Measurements from ENCODE around the gene TP63. TPM values are rescaled to one million over a fixed set of nuclear protein-coding genes. Genes with fewer than 3 reads are reported as not detected.

Gene TP63
- total and polyA plus RNA-seq, 3 donors from 2014 or later: 5.2 to 10.5 (median 6.0) TPM

- 66 to 81% methylated on average over 4 of the region's 4 CpGs for WGBS, 2 donors
- intact Hi-C loops (cut with DNase I; ENCODE audit: low total_unique reads): no loop called here
- Histone ChIP-seq H3K27ac (no peak overlapping the region), H3K9me3 (no peaks in the 10 kb centered on the region), H3K4me3 (no peak overlapping the region), H3K36me3 (ENCODE audit: low read depth, missing control alignments) (no peaks in the 10 kb centered on the region), H3K4me1 (no peaks in the 10 kb centered on the region), H3K27me3 (no peaks in the 10 kb centered on the region)
- TF ChIP-seq POLR2A (IDR thresholded peaks at IDR 0.05) (no peak), CTCF (IDR thresholded peaks at IDR 0.05) (no peak)
- no peak for DNase-seq
Observed at GRCh38 chr3:189883113-189883753, 252.0 kb downstream of the TP63 start.

GRCh38 chr3:189890496-189890895, 259.3 kb downstream of the TP63 start:
- DNase-seq: no peak
- H3K27me3 ChIP-seq: no peaks in the 10 kb centered on the region
- H3K27ac ChIP-seq: no peak overlapping the region
- WGBS, 2 donors: 83 to 86% methylated on average over 4 of the region's 4 CpGs
- H3K4me1 ChIP-seq: no peaks in the 10 kb centered on the region
- intact Hi-C loops (cut with DNase I; ENCODE audit: low total_unique reads): no loop called here
- H3K9me3 ChIP-seq: no peaks in the 10 kb centered on the region
- TF ChIP-seq POLR2A (IDR thresholded peaks at IDR 0.05) (no peak), CTCF (IDR thresholded peaks at IDR 0.05) (no peak)
- H3K36me3 ChIP-seq (ENCODE audit: low read depth, missing control alignments): no peaks in the 10 kb centered on the region
- no peak overlapping the region for H3K4me3 ChIP-seq

GRCh38 chr3:189896533-189896932, 265.3 kb downstream of the TP63 start:
- DNase-seq: no peak
- H3K4me3 ChIP-seq: no peak overlapping the region
- H3K9me3 ChIP-seq: no peaks in the 10 kb centered on the region
- TF ChIP-seq POLR2A (IDR thresholded peaks at IDR 0.05) (no peak), CTCF (IDR thresholded peaks at IDR 0.05) (no peak)
- H3K27ac ChIP-seq: no peak overlapping the region
- no peaks in the 10 kb centered on the region for H3K4me1 ChIP-seq
- intact Hi-C loops (cut with DNase I; ENCODE audit: low total_unique reads): no loop called here
- no peaks in the 10 kb centered on the region for H3K27me3 ChIP-seq
- 88 to 90% methylated on average over 3 of the region's 3 CpGs for WGBS, 2 donors
- H3K36me3 ChIP-seq (ENCODE audit: low read depth, missing control alignments): no peaks in the 10 kb centered on the region

GRCh38 chr3:189897406-189897805, 266.2 kb downstream of the TP63 start:
- no peak for DNase-seq
- Histone ChIP-seq H3K9me3 (no peaks in the 10 kb centered on the region), H3K27me3 (no peaks in the 10 kb centered on the region), H3K4me1 (no peaks in the 10 kb centered on the region), H3K36me3 (ENCODE audit: low read depth, missing control alignments) (no peaks in the 10 kb centered on the region), H3K27ac (no peak overlapping the region), H3K4me3 (no peak overlapping the region)
- TF ChIP-seq CTCF (IDR thresholded peaks at IDR 0.05) (no peak), POLR2A (IDR thresholded peaks at IDR 0.05) (no peak)
- WGBS, 2 donors: 80 to 94% methylated on average over 2 of the region's 2 CpGs
- intact Hi-C loops (cut with DNase I; ENCODE audit: low total_unique reads): no loop called here

- no peaks in the 10 kb centered on the region for H3K4me1 ChIP-seq
- no peaks in the 10 kb centered on the region for H3K9me3 ChIP-seq
- no peaks in the 10 kb centered on the region for H3K36me3 ChIP-seq (ENCODE audit: low read depth, missing control alignments)
- no peak for DNase-seq
- no peak overlapping the region for H3K4me3 ChIP-seq
- intact Hi-C loops (cut with DNase I; ENCODE audit: low total_unique reads): no loop called here
- 96 to 100% methylated on average over 1 of the region's 1 CpG for WGBS, 2 donors
- no peaks in the 10 kb centered on the region for H3K27me3 ChIP-seq
- H3K27ac ChIP-seq: no peak overlapping the region
- no peak for TF ChIP-seq CTCF (IDR thresholded peaks at IDR 0.05)
Observed at GRCh38 chr3:189898559-189899153, 267.5 kb downstream of the TP63 start.
